C1 segment of cervical spinal cord (tissue), 14 donors: ENCODE results near the gene MIDN.

Experiments
- DNase-seq, 14 donors: peaks; one replicate each; lab custom pipeline; 2025; lab: John Stamatoyannopoulos, UW

MIDN gene

GRCh38 chr19:1257475-1258162 is 9.2 kb downstream of the MIDN start:
- DNase-seq = no peak

- no peak for DNase-seq
These were observed 9.7 kb downstream of the MIDN start for GRCh38 chr19:1258163-1258492.

- DNase-seq = no peak
These were observed 10.4 kb downstream of the MIDN start for GRCh38 chr19:1258707-1259205.

GRCh38 chr19:1259206-1259875 is 11.0 kb downstream of the MIDN start:
- DNase-seq = peak in 6 of 14 donors; percentile 25 to 67 (median 47)

GRCh38 chr19:1259876-1260748 is 11.7 kb downstream of the MIDN start:
- peak in 1 of 14 donors; percentile 55 for DNase-seq

- peak; percentile 43 to 94 (median 89) for DNase-seq
These were observed 12.6 kb downstream of the MIDN start for GRCh38 chr19:1260749-1261537.

GRCh38 chr19:1261538-1261797 is 13.1 kb downstream of the MIDN start:
- DNase-seq = peak in 1 of 14 donors; percentile 41

GRCh38 chr19:1261798-1262622 is 13.6 kb downstream of the MIDN start:
- DNase-seq = peak in 9 of 14 donors; percentile 31 to 80 (median 62)

GRCh38 chr19:1262623-1263123 is 14.3 kb downstream of the MIDN start:
- DNase-seq = no peak

GRCh38 chr19:1263188-1263587 is 14.8 kb downstream of the MIDN start:
- DNase-seq = no peak

- peak in 1 of 14 donors; percentile 45 for DNase-seq
These were observed 16.6 kb downstream of the MIDN start for GRCh38 chr19:1264801-1265614.

- peak in 1 of 14 donors; percentile 53 for DNase-seq
These were observed 17.3 kb downstream of the MIDN start for GRCh38 chr19:1265615-1266128.

- peak in 10 of 14 donors; percentile 36 to 82 (median 64) for DNase-seq
These were observed 17.9 kb downstream of the MIDN start for GRCh38 chr19:1266129-1266915.

- peak; percentile 20 to 84 (median 66) for DNase-seq
These were observed 18.6 kb downstream of the MIDN start for GRCh38 chr19:1266916-1267476.

- DNase-seq = peak in 1 of 14 donors; percentile 60
These were observed 19.3 kb downstream of the MIDN start for GRCh38 chr19:1267477-1268225.

GRCh38 chr19:1268226-1269064 is 20.1 kb downstream of the MIDN start:
- peak in 2 of 14 donors; percentile 46 to 66 for DNase-seq
